CD4-positive, alpha-beta T cell treated with Interleukin-12 subunit alpha and Interleukin-12 subunit beta, for 1 hour (primary cell): ENCODE data around the gene OBSCN.

Experiments used
- DNase-seq: peaks from one replicate; pipeline ENCODE4 v3.0.0-alpha.2; 2020

Gene OBSCN

GRCh38 chr1:228408869-228409805 is 201.3 kb downstream of the OBSCN start:
- DNase-seq, result no peak

- DNase-seq, result no peak
These were observed 202.2 kb downstream of the OBSCN start for GRCh38 chr1:228410015-228410414.

GRCh38 chr1:228410671-228411070 is 202.8 kb downstream of the OBSCN start:
- DNase-seq, result no peak

DNA sequence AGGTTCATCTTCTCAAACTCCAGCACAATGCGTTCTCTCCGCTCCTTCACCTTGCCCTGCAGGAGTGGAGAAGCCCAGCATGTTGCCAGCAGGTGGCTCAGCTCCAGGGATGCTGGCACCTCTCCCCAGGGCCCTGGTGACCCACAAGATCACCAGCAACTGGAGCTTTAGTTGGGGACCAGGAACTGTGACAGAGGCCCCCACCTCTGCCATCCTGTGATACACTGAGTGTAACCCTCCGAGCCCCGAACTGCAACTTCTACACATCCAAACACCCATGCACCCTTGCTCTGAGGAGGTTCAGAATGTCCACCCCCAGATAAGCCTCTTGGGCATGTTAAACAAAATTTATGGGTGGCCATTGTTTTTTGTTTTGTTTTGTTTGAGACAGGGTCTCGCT is 203.3 kb downstream of the OBSCN start:
- no peak for DNase-seq

- no peak for DNase-seq
These were observed 203.9 kb downstream of the OBSCN start for GRCh38 chr1:228411548-228412430.

DNA sequence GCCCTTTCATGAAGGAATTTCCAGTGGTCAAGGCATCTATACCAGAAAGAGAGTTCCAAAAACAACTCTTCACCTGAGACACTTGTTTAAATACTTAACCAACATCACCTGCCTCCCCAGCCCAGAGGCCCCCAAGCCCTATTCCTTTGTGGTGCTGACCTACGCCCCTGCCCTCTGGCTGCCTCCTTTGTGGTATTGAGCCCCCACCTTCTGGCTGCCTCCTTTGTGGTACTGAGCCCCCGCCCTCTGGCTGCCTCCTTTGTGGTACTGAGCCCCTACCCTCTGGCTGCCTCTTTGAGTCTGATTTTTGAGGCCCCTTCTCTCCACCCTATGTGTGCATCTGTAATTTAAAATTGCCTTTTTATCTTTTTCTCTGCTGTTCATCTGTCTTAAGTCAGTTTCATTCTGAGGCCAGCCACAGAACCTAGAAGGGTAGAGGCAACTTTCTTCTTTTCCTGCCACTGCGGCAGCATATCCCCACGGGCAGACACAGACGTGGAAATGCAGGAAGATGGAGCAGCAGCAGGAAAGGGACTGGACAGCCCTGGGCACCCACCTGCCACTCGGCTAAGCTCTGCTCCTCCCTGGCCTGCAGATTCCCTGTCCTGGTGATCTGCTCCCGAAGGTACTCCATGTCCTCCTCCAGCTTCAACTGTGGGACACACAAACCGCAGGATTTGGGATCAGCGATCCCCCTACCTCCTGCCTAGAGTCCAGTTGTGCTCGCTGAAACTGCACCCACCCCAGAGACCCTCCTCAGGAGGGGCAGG is 205.6 kb downstream of the OBSCN start:
- DNase-seq, result no peak

GRCh38 chr1:228414511-228415211 is 206.8 kb downstream of the OBSCN start:
- no peak for DNase-seq

DNA sequence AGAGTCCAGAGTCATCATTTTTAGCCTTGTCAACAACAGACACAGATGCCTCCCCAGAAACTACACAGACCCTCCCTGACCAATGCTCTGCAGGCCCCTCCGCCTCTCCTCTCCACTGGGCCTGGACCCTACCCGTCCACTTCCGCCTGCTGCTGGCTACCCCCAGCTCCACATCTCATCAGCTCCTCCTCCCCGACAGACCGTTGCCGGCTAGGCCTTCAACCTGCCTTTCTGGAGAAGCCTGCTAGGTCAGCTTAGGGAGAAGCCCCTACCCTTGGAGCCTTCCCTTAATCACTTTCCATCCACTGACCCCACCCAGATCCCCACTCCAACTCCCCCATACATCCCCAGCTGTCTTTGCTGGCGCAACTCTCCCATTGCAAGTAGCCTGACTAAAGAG is 207.4 kb downstream of the OBSCN start:
- DNase-seq, result no peak

GRCh38 chr1:228415853-228416216 is 208.0 kb downstream of the OBSCN start:
- no peak for DNase-seq

DNA sequence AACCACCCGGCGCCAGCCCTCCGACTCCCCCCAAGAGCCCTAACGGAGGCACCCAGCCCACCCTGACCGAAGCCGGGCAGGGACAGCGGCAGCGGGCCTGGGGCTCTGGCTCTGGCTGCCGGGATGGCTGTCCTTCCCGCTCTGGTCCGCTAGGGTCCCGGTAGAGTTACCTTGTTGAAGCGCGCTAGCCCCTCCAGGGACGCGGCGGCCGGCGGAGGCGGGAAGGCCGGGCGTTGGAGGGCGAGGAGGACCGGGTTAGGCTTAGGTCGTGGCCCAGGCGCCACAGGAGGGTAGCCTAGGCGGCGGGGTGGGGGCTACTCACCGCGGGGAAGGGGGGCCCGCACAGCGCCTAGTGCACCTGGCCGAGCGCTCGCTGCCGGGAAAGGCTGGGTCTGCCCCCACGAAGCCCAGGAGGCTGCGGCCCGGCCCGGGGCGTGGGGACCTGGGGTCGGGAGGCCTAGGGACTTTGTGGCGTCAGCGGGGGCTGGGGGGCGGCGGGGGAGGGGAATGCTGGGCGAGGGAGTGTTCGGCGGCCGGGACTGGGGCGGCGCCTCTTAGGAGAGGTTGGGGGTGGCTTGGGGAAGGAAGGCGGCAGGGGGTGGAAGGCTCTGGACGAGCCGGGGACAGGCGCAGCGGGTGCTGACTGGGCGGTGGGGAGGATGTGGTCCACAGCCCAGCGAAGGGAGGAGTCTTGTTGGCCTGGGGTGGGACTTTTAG is 208.5 kb downstream of the OBSCN start, which contains the start of gene TRIM17:
TSS of gene TRIM17 (minus strand) at position 645 of the 717 bp plus-strand sequence. CDS start 1,789 bp downstream, outside the sequence.
- peak; percentile 40 for DNase-seq

DNA sequence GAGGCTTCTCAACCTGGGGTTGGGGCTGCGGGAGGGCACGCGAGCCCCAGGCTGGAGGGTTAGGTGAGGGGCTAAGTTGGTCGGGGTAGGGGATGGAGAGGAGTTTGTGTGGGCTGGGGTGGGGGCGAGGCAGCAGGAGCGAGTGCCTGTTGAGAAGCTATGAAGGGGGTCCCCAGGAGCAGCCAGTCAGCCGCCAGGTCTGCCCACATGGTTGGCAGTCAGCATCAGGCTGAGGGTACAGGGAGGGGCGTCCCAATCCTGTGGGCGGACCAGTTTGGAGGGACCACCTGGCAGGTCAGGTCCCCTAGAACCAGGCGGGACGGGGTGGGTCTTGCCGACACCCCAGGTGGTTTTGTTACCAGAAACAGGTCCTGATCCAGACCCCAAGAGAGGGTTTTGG is 209.2 kb downstream of the OBSCN start:
- no peak for DNase-seq

GRCh38 chr1:228417483-228418203 is 209.8 kb downstream of the OBSCN start:
- DNase-seq, result no peak

- DNase-seq, result no peak
These were observed 213.4 kb downstream of the OBSCN start for GRCh38 chr1:228420968-228421826.

DNA sequence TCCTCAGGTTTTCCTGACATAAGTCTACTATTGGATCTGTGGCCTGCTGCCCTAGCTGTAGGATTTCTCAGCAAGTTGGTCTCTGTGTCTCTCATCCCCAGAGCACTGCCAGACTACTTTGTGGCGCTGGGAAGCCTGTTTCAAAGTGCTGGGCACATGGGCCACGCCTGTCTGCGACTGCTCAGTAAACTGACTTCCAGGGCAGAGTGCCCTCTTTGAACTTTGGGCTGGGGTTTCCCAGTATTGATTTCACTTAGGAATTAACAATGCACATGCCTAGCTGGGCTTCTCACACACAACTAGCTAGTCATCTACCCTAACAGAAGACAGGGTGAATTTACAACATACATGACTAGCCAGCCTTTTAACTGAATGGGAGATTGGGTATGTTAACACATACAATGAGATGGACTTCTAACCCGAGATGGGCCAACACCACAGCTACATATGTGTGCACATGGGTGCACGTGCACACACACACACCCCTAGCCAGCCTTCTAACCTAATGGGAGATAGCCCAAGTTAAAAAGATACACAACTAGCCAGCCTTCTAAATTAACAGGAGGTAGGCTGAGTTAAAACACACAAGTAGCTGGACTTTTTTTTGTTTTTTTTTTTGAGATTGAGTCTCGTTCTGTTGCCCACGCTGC is 215.7 kb downstream of the OBSCN start:
- DNase-seq, result no peak

DNA sequence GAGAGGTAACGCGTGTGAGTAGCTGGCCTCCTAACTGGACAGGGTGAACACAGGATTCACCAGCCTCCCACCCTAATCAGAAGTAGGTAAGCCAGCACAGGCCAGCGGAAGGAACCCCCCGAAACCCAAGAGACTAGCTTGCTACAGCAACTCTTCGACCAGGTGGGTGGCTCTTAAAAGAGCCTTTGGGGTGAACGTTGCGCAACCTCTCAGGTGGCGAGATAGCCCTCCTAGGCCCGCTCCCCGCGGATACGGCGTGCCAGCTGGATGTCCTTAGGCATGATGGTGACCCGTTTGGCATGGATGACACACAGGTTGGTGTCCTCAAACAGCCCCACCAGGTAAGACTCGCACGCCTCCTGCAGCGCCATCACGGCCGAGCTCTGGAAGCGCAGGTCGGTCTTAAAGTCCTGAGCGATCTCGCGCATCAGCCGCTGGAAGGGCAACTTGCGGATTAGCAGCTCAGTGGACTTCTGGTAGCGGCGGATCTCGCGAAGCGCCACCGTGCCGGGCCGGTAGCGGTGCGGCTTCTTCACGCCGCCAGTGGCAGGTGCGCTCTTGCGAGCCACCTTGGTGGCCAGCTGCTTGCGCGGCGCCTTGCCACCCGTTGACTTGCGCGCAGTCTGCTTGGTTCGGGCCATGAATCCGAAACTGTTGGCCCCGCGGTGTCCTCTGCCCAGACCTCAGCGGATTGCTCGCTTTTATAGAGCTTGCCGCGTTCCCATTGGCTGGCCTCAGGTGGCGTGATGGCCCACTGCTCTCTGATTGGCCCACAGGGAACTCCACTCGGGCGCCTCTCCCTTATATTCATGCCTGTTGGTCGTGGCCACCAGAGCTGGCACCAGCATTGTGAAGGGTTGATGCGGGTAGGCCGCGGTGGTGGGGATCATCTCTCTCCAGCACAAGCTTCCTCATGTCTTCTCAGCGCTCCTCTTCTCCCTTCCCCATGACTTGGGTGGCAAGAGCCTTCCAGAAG is 217.1 kb downstream of the OBSCN start:
- no peak for DNase-seq

GRCh38 chr1:228426518-228427175 is 218.8 kb downstream of the OBSCN start:
- DNase-seq, result no peak

GRCh38 chr1:228428412-228428811 is 220.6 kb downstream of the OBSCN start:
- DNase-seq, result no peak
